HG02798 (cell line): Measurements from ENCODE around the gene CDHR1.

Experiments used
- ATAC-seq: cut with Tn5 transposase; IDR thresholded peaks from one replicate; pipeline ENCODE4 v1.9.1; 2021; ENCODE audit warnings: mild to moderate bottlenecking; ENCODE audit not compliant: unreplicated experiment, poor library complexity

Gene CDHR1

GRCh38 chr10:84256510-84257342 is 62.4 kb downstream of the CDHR1 start:
- ATAC-seq: peak; percentile 67

GRCh38 chr10:84257343-84258020 is 63.1 kb downstream of the CDHR1 start:
- ATAC-seq: no peak

GRCh38 chr10:84258034-84258695 is 63.8 kb downstream of the CDHR1 start:
- ATAC-seq: no peak

DNA sequence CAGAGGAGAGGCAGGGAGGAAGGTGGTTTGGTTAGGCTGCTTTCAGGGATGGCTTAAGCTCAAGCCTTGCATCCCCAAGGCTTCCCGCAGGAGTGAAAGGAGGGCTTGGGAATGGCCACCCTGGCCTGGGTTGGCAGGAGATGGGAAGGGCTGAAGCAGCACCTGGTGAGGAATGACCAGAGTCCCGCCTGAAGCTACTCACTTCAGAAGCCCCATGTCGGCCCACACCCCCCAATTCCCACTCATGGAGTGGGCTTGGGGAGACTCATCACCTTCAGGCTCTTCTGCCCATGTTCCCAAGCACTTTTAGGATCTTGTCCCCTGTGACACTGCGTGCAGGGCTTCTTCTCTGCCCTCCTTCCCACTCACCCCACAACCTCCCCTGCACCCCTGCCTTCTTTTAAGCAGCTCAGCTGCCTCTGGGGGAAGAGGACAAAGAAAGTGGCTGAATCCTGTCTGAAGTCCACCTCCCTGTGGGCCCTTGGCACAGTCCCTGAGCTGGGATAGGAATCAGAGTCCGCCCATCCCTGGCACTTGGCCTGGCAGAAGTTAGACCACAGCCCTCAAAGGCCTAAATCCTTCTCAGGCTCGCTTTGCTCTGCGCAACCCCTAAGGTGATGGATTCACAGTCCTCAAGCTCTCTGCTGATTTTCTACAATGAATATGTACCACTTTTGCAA is 67.0 kb downstream of the CDHR1 start:
- no peak for ATAC-seq

DNA sequence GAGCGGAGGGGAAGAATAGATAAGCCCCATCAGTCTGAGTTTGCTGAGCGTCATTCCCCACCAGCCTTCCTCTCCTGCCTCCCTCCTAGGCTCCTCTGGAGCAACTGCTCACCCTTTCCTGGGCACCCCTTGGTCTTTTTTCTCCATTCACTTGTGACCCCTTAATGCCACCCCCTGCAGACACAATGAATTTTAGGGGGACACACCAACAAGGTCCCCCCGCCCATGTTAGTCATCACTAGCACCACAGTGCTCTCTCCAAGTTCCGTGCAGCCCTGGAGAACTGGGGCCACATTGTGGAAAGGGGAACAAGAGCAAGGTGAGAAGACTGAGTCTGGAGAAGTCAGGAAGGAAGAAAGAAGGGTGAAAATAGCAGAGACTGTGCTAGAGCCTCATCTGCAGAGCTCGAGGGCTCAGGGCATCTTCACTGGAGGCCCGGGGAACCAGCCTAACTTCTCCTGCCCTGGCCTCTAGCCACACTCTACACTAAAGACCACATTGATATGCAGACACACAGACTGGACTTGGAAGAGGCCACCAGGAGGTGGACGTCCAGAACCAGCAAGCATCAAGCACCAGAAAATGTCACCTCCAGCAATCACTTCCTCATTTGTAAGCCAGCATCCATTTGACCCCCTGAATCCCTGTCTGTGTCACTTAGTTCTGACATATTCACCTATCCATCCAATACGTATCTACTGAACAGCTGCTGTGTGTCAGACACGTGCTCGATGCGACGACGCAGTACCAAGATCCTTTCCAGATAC is 68.0 kb downstream of the CDHR1 start:
- no peak for ATAC-seq

DNA sequence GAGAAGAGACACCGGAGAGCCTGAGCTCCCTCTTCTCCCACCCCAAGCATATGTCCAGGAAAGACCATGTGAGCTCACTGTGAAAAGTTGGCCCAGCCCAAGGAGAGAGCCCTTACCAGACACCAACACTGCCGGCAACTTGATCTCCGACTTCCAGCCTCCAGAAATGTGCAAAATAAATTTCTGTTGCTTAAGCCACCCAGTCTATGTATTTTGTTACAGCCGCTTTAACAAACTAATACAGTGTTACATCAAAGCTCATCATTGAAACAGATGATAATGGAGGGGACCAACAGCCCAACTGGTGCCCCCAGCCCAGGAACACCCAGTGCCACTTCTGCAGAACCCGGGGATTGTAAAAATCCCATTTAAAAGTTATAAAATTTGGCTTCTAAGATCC is 69.4 kb downstream of the CDHR1 start:
- ATAC-seq: no peak

DNA sequence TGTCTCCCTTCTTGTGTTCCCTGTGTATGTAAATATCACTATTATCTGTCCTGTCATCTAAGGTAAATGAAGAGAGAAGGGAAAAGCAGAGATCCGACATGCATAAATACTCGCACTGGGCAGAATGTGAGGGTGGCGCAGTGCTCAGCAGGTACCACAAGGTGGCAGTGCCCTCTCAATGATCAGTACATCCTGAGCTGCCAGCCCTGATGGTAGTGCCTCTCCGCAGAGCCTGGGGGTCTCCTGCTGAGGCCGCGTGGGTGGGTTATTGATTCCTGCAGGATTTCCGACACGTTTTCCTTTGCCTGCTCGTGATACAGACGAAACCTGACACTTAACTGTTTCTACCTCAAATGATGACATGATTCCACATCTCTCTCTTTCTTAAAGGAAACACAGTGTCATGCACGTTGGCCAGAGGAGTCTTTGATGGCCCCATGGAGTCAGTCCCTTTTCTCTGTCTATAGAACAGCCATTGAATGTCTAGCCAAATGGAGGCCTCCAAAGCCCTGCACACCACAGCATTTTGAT is 70.3 kb downstream of the CDHR1 start:
- ATAC-seq: peak; percentile 93

DNA sequence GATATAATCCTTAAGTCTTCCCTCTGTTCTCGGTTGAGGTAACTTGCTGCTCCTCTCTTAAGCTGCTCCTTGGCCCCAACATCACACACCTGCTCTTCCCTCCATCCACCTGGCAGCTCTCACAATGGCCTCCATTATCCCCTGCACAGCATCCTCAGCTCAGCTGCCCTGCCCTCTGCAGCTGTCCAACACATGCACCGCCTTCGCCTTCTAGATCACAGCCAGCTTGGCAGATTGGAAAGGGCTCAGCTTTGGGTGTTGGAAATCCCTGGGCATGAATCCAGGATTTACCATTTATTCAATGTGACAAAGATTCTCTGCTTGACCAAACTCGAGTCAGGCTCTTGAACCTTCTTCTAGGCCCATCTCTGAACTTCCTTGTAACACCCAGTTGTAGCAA is 71.1 kb downstream of the CDHR1 start:
- ATAC-seq: no peak

DNA sequence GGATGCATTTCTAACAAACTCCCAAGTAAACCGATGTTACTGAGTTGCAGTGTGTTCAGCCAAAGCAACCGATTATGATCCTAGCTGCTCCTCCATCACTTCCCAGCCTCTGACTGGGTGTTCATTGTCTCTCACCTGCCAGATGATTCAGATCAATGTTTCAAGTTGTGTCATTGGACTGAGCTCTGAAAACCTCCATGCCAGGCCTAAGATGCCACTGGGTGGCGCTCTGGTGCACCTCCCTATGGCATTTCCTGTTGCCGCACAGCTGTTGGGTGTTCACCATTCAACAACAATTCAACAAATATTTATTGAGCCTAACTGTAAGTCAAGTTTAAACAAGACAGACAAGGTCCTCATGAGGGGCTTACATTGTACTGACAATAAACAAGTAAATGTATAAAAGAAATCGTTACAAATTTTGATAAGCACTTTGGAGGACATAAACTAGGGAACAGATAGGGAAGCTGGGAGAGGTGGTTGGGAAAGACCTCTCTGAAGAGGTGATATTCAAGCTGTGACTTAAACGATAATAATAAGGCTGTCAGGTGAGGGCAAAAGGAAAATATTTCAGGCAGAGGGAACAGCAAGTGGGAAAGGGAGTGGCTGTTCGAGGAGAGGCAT is 73.3 kb downstream of the CDHR1 start:
- ATAC-seq: no peak

- no peak for ATAC-seq
Observed at GRCh38 chr10:84269162-84269561, 74.8 kb downstream of the CDHR1 start.
